Caco-2 (cell line): ENCODE data around the gene SPATA24. TPM values are rescaled to one million over a fixed set of nuclear protein-coding genes. Genes with fewer than 3 reads are reported as not detected.

Experiments
- BruUV-seq: library from RNA; stranded (reverse); fragments of 400-500 nt; replicated peaks from 2 replicates; lab custom pipeline; 2021; lab: Mats Ljungman, UMichigan
- CTCF ChIA-PET: fragments of 300-600 bp; sonication (Branson Sonifier 250); formaldehyde crosslinking; loops from one replicate; lab custom pipeline; 2022; ENCODE audit warnings: antibody characterized with exemption; lab: Charles Lee
- POLR2A ChIA-PET: fragments of 300-600 bp; sonication (Branson Sonifier 250); formaldehyde crosslinking; loops from one replicate; lab custom pipeline; 2022; ENCODE audit warnings: antibody characterized with exemption; lab: Charles Lee
- DNase-seq, 2 experiments: peaks; one replicate each; pipeline versions ENCODE4 v3.0.0 to v3.0.0-alpha.2; 2020 to 2022
- H3K27me3 ChIP-seq: replicated peaks from 2 replicates; pipeline ENCODE4 v1.6.0; 2011; ENCODE audit warnings: low read length; ENCODE audit not compliant: control insufficient read depth, insufficient read depth
- H3K36me3 ChIP-seq: 2 replicates; pipeline ENCODE4 v1.5.1; 2011; ENCODE audit warnings: low read length; ENCODE audit not compliant: control insufficient read depth, insufficient read depth
- H3K4me1 ChIP-seq: fragments of 250-450 bp; sonication (Bioruptor Pico); 2 replicates; pipeline ENCODE4 v1.5.1; 2020; ENCODE audit warnings: mild to moderate bottlenecking
- H3K4me3 ChIP-seq: 2 replicates; pipeline ENCODE4 v1.5.1; 2011; ENCODE audit warnings: low read depth, mild to moderate bottlenecking, control low read depth, low read length
- H3K9me3 ChIP-seq: fragments of 250-450 bp; sonication (Bioruptor Pico); 2 replicates; pipeline ENCODE4 v1.5.1; 2020; ENCODE audit warnings: mild to moderate bottlenecking, moderate library complexity
- H3K27ac Mint-ChIP-seq: one replicate; pipeline ENCODE4 v1.8.0; 2022; ENCODE audit warnings: mixed read lengths; ENCODE audit not compliant: unreplicated experiment
- H3K27me3 Mint-ChIP-seq: one replicate; pipeline ENCODE4 v1.8.0; 2022; ENCODE audit warnings: mixed read lengths; ENCODE audit not compliant: insufficient read depth, unreplicated experiment
- H3K36me3 Mint-ChIP-seq: one replicate; pipeline ENCODE4 v1.8.0; 2022; ENCODE audit warnings: mild to moderate bottlenecking, mixed read lengths; ENCODE audit not compliant: insufficient read depth, unreplicated experiment
- H3K4me1 Mint-ChIP-seq: one replicate; pipeline ENCODE4 v1.8.0; 2022; ENCODE audit warnings: low read depth, mixed read lengths; ENCODE audit not compliant: unreplicated experiment
- H3K4me3 Mint-ChIP-seq: one replicate; pipeline ENCODE4 v1.8.0; 2022; ENCODE audit warnings: mild to moderate bottlenecking, moderate library complexity, mixed read lengths; ENCODE audit not compliant: unreplicated experiment
- H3K9me3 Mint-ChIP-seq: one replicate; pipeline ENCODE4 v1.8.0; 2022; ENCODE audit warnings: mixed read lengths; ENCODE audit not compliant: unreplicated experiment
- intact Hi-C: fragments of 100-400 bp; cut with micrococcal nuclease; formaldehyde crosslinking; loops from one replicate; pipeline ENCODE4 v1.10.0; 2022; ENCODE audit not compliant: unreplicated experiment
- total RNA-seq: library from RNA; stranded (reverse); gene quantifications from 2 replicates; pipeline ENCODE4 v1.2.3, GENCODE V29; 2022
- TF ChIP-seq, protein P1 (sequence below), 2 experiments: fragments of 200-600 bp in 1 of 2; IDR thresholded peaks; 1 replicate in 1 of 2; 2 replicates in 1 of 2; pipeline versions ENCODE4 v1.5.1 to v1.8.0; 2011 to 2022; ENCODE audit warnings: antibody characterized with exemption in 1 of 2, control low read depth in 1 of 2, inconsistent platforms in 1 of 2, low read depth in 1 of 2, low read length in 1 of 2, mild to moderate bottlenecking in 1 of 2, moderate library complexity in 1 of 2; ENCODE audit not compliant: insufficient read depth in 1 of 2, severe bottlenecking in 1 of 2, unreplicated experiment in 1 of 2

The SPATA24 gene
- total RNA-seq, 1 experiment from 2014 or later = 10.1 TPM

DNA sequence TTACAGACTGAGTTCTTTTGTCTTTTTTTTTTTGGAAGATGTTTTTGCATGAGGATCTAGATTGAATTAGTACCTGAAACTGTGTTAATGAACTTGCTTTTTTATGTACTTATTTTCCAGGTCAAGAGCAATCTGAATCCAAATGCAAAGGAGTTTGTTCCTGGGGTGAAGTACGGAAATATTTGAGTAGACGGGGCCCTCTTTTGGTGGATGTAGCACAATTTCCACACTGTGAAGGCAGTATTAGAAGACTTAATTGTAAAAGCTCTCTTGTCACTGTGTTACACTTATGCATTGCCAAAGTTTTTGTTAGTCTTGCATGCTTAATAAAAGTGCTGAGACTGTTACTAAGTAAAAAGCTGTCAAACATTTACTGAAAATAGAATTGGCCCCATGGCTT, 35.3 kb downstream of the SPATA24 start:
- CTCF ChIA-PET = interaction anchor here (0.6 to 1.0 kb wide), 3 partner anchors 14 to 96 kb away, joined by 3 to 4 read pairs (median 3); no protein-coding TSS in a partner anchor
- Histone ChIP-seq H3K27me3 (no peaks in the 10 kb centered on the region), H3K4me1 (no peaks in the 10 kb centered on the region), H3K4me3 (no peak overlapping the region), H3K9me3 (no peaks in the 10 kb centered on the region), H3K36me3 (0 out of 2 replicates have a peak, but pooled peaks cover 1% of the 10 kb centered on the region)
- Mint-ChIP-seq H3K9me3 (no peaks in the 10 kb centered on the region), H3K4me1 (no peaks in the 10 kb centered on the region), H3K27ac (no peak overlapping the region), H3K27me3 (no peaks in the 10 kb centered on the region), H3K4me3 (no peak overlapping the region), H3K36me3 (peaks cover 54% of the 10 kb centered on the region)
- POLR2A ChIA-PET = no interaction called here
- intact Hi-C loops = no loop called here
- DNase-seq = no peak
- BruUV-seq = no TSS peak
- TF ChIP-seq, protein P1, sequence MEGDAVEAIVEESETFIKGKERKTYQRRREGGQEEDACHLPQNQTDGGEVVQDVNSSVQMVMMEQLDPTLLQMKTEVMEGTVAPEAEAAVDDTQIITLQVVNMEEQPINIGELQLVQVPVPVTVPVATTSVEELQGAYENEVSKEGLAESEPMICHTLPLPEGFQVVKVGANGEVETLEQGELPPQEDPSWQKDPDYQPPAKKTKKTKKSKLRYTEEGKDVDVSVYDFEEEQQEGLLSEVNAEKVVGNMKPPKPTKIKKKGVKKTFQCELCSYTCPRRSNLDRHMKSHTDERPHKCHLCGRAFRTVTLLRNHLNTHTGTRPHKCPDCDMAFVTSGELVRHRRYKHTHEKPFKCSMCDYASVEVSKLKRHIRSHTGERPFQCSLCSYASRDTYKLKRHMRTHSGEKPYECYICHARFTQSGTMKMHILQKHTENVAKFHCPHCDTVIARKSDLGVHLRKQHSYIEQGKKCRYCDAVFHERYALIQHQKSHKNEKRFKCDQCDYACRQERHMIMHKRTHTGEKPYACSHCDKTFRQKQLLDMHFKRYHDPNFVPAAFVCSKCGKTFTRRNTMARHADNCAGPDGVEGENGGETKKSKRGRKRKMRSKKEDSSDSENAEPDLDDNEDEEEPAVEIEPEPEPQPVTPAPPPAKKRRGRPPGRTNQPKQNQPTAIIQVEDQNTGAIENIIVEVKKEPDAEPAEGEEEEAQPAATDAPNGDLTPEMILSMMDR (IDR thresholded peaks at IDR 0.05; ENCODE audit: insufficient read depth in 1 of 2, low read depth in 1 of 2, low read length in 1 of 2, severe bottlenecking in 1 of 2, unreplicated experiment in 1 of 2) = no peak

DNA sequence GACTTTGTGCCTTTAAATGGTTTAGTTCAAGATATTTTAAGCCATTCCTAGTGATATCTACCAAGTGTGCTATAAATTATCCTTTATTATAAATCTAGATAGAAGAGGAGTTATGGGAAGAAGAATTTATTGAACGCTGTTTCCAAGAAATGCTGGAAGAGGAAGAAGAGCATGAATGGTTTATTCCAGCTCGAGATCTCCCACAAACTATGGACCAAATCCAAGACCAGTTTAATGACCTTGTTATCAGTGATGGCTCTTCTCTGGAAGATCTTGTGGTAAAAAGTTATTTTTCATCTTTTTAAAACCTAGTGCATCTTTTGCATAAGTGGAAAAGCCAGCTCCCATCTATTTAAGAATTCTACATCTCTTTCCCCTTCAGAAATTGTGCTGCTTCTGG, 39.4 kb downstream of the SPATA24 start:
- H3K36me3 Mint-ChIP-seq = peaks cover 60% of the 10 kb centered on the region
- no peaks in the 10 kb centered on the region for H3K4me1 ChIP-seq
- TF ChIP-seq, protein P1 (IDR thresholded peaks at IDR 0.05; ENCODE audit: insufficient read depth in 1 of 2, low read depth in 1 of 2, low read length in 1 of 2, severe bottlenecking in 1 of 2, unreplicated experiment in 1 of 2) = no peak
- no peak overlapping the region for H3K27ac Mint-ChIP-seq
- H3K36me3 ChIP-seq = 0 out of 2 replicates have a peak, but pooled peaks cover 1% of the 10 kb centered on the region
- H3K27me3 ChIP-seq = no peaks in the 10 kb centered on the region
- no peak overlapping the region for H3K4me3 ChIP-seq
- intact Hi-C loops = no loop called here
- POLR2A ChIA-PET = no interaction called here
- DNase-seq = no peak
- H3K4me3 Mint-ChIP-seq = no peak overlapping the region
- CTCF ChIA-PET = interaction anchor here (0.6 kb wide), 1 partner anchor 23 kb away, joined by 3 read pairs; the partner anchor contains the start of gene PAIP2
- BruUV-seq = no TSS peak
- H3K4me1 Mint-ChIP-seq = no peaks in the 10 kb centered on the region
- H3K9me3 Mint-ChIP-seq = no peaks in the 10 kb centered on the region
- no peaks in the 10 kb centered on the region for H3K27me3 Mint-ChIP-seq
- H3K9me3 ChIP-seq = no peaks in the 10 kb centered on the region

- H3K4me3 Mint-ChIP-seq = no peak overlapping the region
- no peak for DNase-seq
- TF ChIP-seq, protein P1 (IDR thresholded peaks at IDR 0.05; ENCODE audit: insufficient read depth in 1 of 2, low read depth in 1 of 2, low read length in 1 of 2, severe bottlenecking in 1 of 2, unreplicated experiment in 1 of 2) = no peak
- no TSS peak for BruUV-seq
- H3K4me1 Mint-ChIP-seq = no peaks in the 10 kb centered on the region
- POLR2A ChIA-PET = interaction anchor here (0.5 kb wide), 1 partner anchor 1316 kb away, joined by 4 read pairs; no protein-coding TSS in a partner anchor
- no peak overlapping the region for H3K4me3 ChIP-seq
- H3K27me3 Mint-ChIP-seq = no peaks in the 10 kb centered on the region
- H3K9me3 ChIP-seq = no peaks in the 10 kb centered on the region
- no peak overlapping the region for H3K27ac Mint-ChIP-seq
- H3K27me3 ChIP-seq = no peaks in the 10 kb centered on the region
- H3K9me3 Mint-ChIP-seq = no peaks in the 10 kb centered on the region
- CTCF ChIA-PET = interaction anchor here (0.6 kb wide), 1 partner anchor 22 kb away, joined by 3 read pairs; the partner anchor contains the start of gene PAIP2
- intact Hi-C loops = no loop called here
- no peaks in the 10 kb centered on the region for H3K4me1 ChIP-seq
- peaks cover 60% of the 10 kb centered on the region for H3K36me3 Mint-ChIP-seq
- 0 out of 2 replicates have a peak, but pooled peaks cover 1% of the 10 kb centered on the region for H3K36me3 ChIP-seq
Measured at GRCh38 chr5:139363937-139364336, 40.0 kb downstream of the SPATA24 start.
